Natural killer cell (primary cell): ENCODE measurements around the gene NFIC. TPM values are rescaled to one million over a fixed set of nuclear protein-coding genes. Genes with fewer than 3 reads are reported as not detected.

Experiments
- ATAC-seq, 3 donors: fragments of 150-1000 bp in 2 of 3; fragments of 200-7000 bp in 1 of 3; cut with Tn5 transposase; 1 replicate in 1 of 3; 2 replicates in 2 of 3; pipeline ENCODE4 v1.10.0; 2021; ENCODE audit warnings: mild to moderate bottlenecking in 2 of 3, moderate library complexity in 2 of 3
- DNase-seq, 2 donors: peaks; one replicate each; pipeline versions ENCODE4 v3.0.0 to v3.0.0-alpha.2; 2013 to 2021; ENCODE audit warnings: mixed read lengths in 1 of 2
- H3K27ac ChIP-seq: one replicate; pipeline ENCODE4 v1.5.1; 2013; ENCODE audit warnings: mild to moderate bottlenecking, low read length
- H3K27me3 ChIP-seq: one replicate; pipeline ENCODE4 v1.6.1; 2013; ENCODE audit warnings: low read length; ENCODE audit not compliant: control insufficient read depth, insufficient read depth
- H3K36me3 ChIP-seq: one replicate; pipeline ENCODE4 v1.6.1; 2013; ENCODE audit warnings: low read length; ENCODE audit not compliant: control insufficient read depth, insufficient read depth
- H3K4me1 ChIP-seq: one replicate; pipeline ENCODE4 v1.6.1; 2013; ENCODE audit warnings: low read length; ENCODE audit not compliant: control insufficient read depth, insufficient read depth
- H3K4me3 ChIP-seq: one replicate; pipeline ENCODE4 v1.5.1; 2013; ENCODE audit warnings: low read length
- H3K9me3 ChIP-seq: one replicate; pipeline ENCODE4 v1.6.1; 2013; ENCODE audit warnings: low read length; ENCODE audit not compliant: control insufficient read depth, insufficient read depth
- H3K27ac Mint-ChIP-seq, 2 donors: one replicate each; pipeline ENCODE4 v1.8.0; 2022; ENCODE audit warnings: mild to moderate bottlenecking in 2 of 2, mixed read lengths in 2 of 2, moderate library complexity in 1 of 2
- H3K27me3 Mint-ChIP-seq, 2 donors: one replicate each; pipeline ENCODE4 v1.8.0; 2022; ENCODE audit warnings: low read depth in 2 of 2, mixed read lengths in 2 of 2
- H3K36me3 Mint-ChIP-seq: one replicate; pipeline ENCODE4 v1.8.0; 2022; ENCODE audit warnings: mixed read lengths
- H3K4me1 Mint-ChIP-seq, 2 donors: one replicate each; pipeline ENCODE4 v1.8.0; 2022; ENCODE audit warnings: mixed read lengths in 2 of 2
- H3K4me3 Mint-ChIP-seq: one replicate; pipeline ENCODE4 v1.8.0; 2022; ENCODE audit warnings: mild to moderate bottlenecking, moderate library complexity, mixed read lengths
- H3K9me3 Mint-ChIP-seq, 2 donors: one replicate each; pipeline ENCODE4 v1.8.0; 2022; ENCODE audit warnings: mixed read lengths in 2 of 2
- CTCF ChIP-seq: fragments of 200-600 bp; IDR thresholded peaks from one replicate; pipeline ENCODE4 v1.8.0; 2022; ENCODE audit warnings: antibody characterized with exemption
- WGBS: methylation state at CpG from one replicate; pipeline ENCODE4 v1.1.7; 2013; ENCODE audit warnings: missing lambda C conversion rate; ENCODE audit not compliant: insufficient coverage; 5-methylcytosine and 5-hydroxymethylcytosine counted together
- intact Hi-C: fragments of 100-400 bp; cut with micrococcal nuclease; formaldehyde crosslinking; loops from one replicate; pipeline ENCODE4 v1.14.2; 2022
- total RNA-seq, 4 donors: library from RNA; stranded (reverse); fragments of 120-200 nt in 1 of 4; gene quantifications; one replicate each; pipeline versions ENCODE4 v1.2.3 to v1.2.4, GENCODE V29; 2013 to 2022

Gene NFIC
- total RNA-seq, 3 donors from 2014 or later (not counting 1 experiment from before 2014, with no cell fraction given) = 18.5 to 22.2 (median 20.6) TPM

GRCh38 chr19:3466635-3467034, 100.3 kb downstream of the NFIC start:
- Histone ChIP-seq H3K4me1 (no peaks in the 10 kb centered on the region), H3K36me3 (no peaks in the 10 kb centered on the region), H3K4me3 (no peak overlapping the region), H3K27ac (no peak overlapping the region), H3K9me3 (peaks cover 3% of the 10 kb centered on the region), H3K27me3 (no peaks in the 10 kb centered on the region)
- WGBS = 96% methylated on average over 9 of the region's 9 CpGs
- Mint-ChIP-seq H3K4me3 (no peak overlapping the region), H3K4me1 (no peaks in the 10 kb centered on the region), H3K27ac (no peak overlapping the region), H3K36me3 (no peaks in the 10 kb centered on the region), H3K27me3 (no peaks in the 10 kb centered on the region), H3K9me3 (no peaks in the 10 kb centered on the region)
- TF ChIP-seq CTCF = no peak
- intact Hi-C loops = no loop called here
- no peak for DNase-seq
- ATAC-seq = no peak

GRCh38 chr19:3467437-3468198, 101.2 kb downstream of the NFIC start:
- no peak for TF ChIP-seq CTCF
- H3K4me3 ChIP-seq = no peak overlapping the region
- no peaks in the 10 kb centered on the region for H3K4me1 ChIP-seq
- H3K27me3 ChIP-seq = no peaks in the 10 kb centered on the region
- H3K27me3 Mint-ChIP-seq = no peaks in the 10 kb centered on the region
- H3K27ac Mint-ChIP-seq = no peak overlapping the region
- H3K36me3 ChIP-seq = no peaks in the 10 kb centered on the region
- ATAC-seq = no peak
- H3K27ac ChIP-seq = no peak overlapping the region
- H3K9me3 Mint-ChIP-seq = no peaks in the 10 kb centered on the region
- no peak overlapping the region for H3K4me3 Mint-ChIP-seq
- intact Hi-C loops = no loop called here
- 96% methylated on average over 9 of the region's 10 CpGs for WGBS
- H3K9me3 ChIP-seq = peaks cover 3% of the 10 kb centered on the region
- no peaks in the 10 kb centered on the region for H3K36me3 Mint-ChIP-seq
- DNase-seq = no peak
- no peaks in the 10 kb centered on the region for H3K4me1 Mint-ChIP-seq

GRCh38 chr19:3468211-3468610, 101.8 kb downstream of the NFIC start:
- Mint-ChIP-seq H3K27ac (no peak overlapping the region), H3K4me3 (no peak overlapping the region), H3K4me1 (no peaks in the 10 kb centered on the region), H3K36me3 (no peaks in the 10 kb centered on the region), H3K27me3 (no peaks in the 10 kb centered on the region), H3K9me3 (no peaks in the 10 kb centered on the region)
- Histone ChIP-seq H3K9me3 (peaks cover 3% of the 10 kb centered on the region), H3K4me1 (no peaks in the 10 kb centered on the region), H3K27me3 (no peaks in the 10 kb centered on the region), H3K27ac (no peak overlapping the region), H3K4me3 (no peak overlapping the region), H3K36me3 (no peaks in the 10 kb centered on the region)
- intact Hi-C loops = no loop called here
- no peak for TF ChIP-seq CTCF
- 93% methylated on average over 3 of the region's 3 CpGs for WGBS
- DNase-seq = no peak
- no peak for ATAC-seq
